Panc1 (cell line): ENCODE data around the gene RPH3AL. TPM values are rescaled to one million over a fixed set of nuclear protein-coding genes. Genes with fewer than 3 reads are reported as not detected.
"Not testable (repeated sequence)": the region's sequence is repeated elsewhere in the genome, so short reads cannot be mapped to it uniquely, and the experiment has no call there.

Experiments used
- ATAC-seq: fragments of 200-7000 bp; cut with Tn5 transposase; 2 replicates; pipeline ENCODE4 v1.9.1; 2020; ENCODE audit warnings: mild to moderate bottlenecking, moderate library complexity
- BruUV-seq: library from RNA; stranded (reverse); fragments of 400-500 nt; replicated peaks from 2 replicates; lab custom pipeline; 2021; lab: Mats Ljungman, UMichigan
- CTCF ChIA-PET: fragments of 300-600 bp; sonication (Branson Sonifier 250); formaldehyde crosslinking; loops from one replicate; lab custom pipeline; 2022; ENCODE audit warnings: antibody characterized with exemption; lab: Charles Lee
- POLR2A ChIA-PET: fragments of 300-600 bp; sonication (Branson Sonifier 250); formaldehyde crosslinking; loops from one replicate; lab custom pipeline; 2022; ENCODE audit warnings: antibody characterized with exemption; lab: Charles Lee
- DNase-seq: peaks from one replicate; pipeline ENCODE4 v3.0.0-alpha.2; 2010; ENCODE audit warnings: low read depth, low spot score
- H3K27ac ChIP-seq: 2 replicates; pipeline ENCODE4 v1.5.1; 2011; ENCODE audit warnings: mild to moderate bottlenecking, low read length, inconsistent platforms
- H3K27me3 ChIP-seq: fragments of 200-500 bp; sonication (Bioruptor generic); 2 replicates; pipeline ENCODE4 v1.6.0; 2014; ENCODE audit warnings: low read length, inconsistent platforms; ENCODE audit not compliant: control insufficient read depth, insufficient read depth
- H3K36me3 ChIP-seq: fragments of 200-500 bp; sonication (Bioruptor generic); 2 replicates; pipeline ENCODE4 v1.5.1; 2014; ENCODE audit warnings: inconsistent platforms, mild to moderate bottlenecking, low read length, moderate library complexity; ENCODE audit not compliant: control insufficient read depth, insufficient read depth
- H3K4me1 ChIP-seq: 2 replicates; pipeline ENCODE4 v1.5.1; 2011; ENCODE audit warnings: inconsistent platforms, mild to moderate bottlenecking, low read length, moderate library complexity; ENCODE audit not compliant: control insufficient read depth, insufficient read depth
- H3K4me3 ChIP-seq, 2 experiments: 2 replicates each; pipeline ENCODE4 v1.5.1; 2011 to 2012; ENCODE audit warnings: low read depth in 2 of 2, low read length in 2 of 2, mild to moderate bottlenecking in 2 of 2, inconsistent platforms in 1 of 2, moderate library complexity in 1 of 2
- H3K9me3 ChIP-seq: fragments of 200-500 bp; sonication (Bioruptor generic); 2 replicates; pipeline ENCODE4 v1.5.1; 2014; ENCODE audit warnings: low read depth, mild to moderate bottlenecking, inconsistent platforms, low read length, moderate library complexity; ENCODE audit not compliant: control insufficient read depth, insufficient read depth
- CTCF ChIP-seq: fragments of 450-650 bp; IDR thresholded peaks from 2 replicates; pipeline ENCODE4 v1.5.1; 2017; ENCODE audit warnings: mild to moderate bottlenecking
- POLR2AphosphoS5 ChIP-seq: IDR thresholded peaks from 2 replicates; pipeline ENCODE4 v1.6.1; 2012; ENCODE audit warnings: mild to moderate bottlenecking, low read depth, low read length, moderate library complexity
- REST ChIP-seq, 2 experiments: IDR thresholded peaks; 2 replicates each; pipeline ENCODE4 v1.6.1; 2011 to 2012; ENCODE audit warnings: low read depth in 2 of 2, control low read depth in 1 of 2, low read length in 1 of 2, mild to moderate bottlenecking in 1 of 2, moderate library complexity in 1 of 2; ENCODE audit not compliant: insufficient read depth in 1 of 2
- SIN3A ChIP-seq: IDR thresholded peaks from 2 replicates; pipeline ENCODE4 v1.6.1; 2012; ENCODE audit warnings: low read depth, mild to moderate bottlenecking, low read length, moderate library complexity, borderline replicate concordance; ENCODE audit not compliant: insufficient read depth
- TCF7L2 ChIP-seq: IDR thresholded peaks from 2 replicates; pipeline ENCODE4 v1.6.1; 2011; ENCODE audit warnings: mild to moderate bottlenecking, low read depth, low read length, inconsistent platforms
- in situ Hi-C: cut with HindIII; loops from 2 replicates; pipeline ENCODE4 v1.10.0; 2016; ENCODE audit warnings: low sequenced_read_pairs, low pct_unique_long_range_greater_than_20kb
- intact Hi-C: fragments of 100-400 bp; cut with micrococcal nuclease; formaldehyde crosslinking; loops from one replicate; pipeline ENCODE4 v1.10.0; 2022; ENCODE audit not compliant: unreplicated experiment
- total RNA-seq: library from RNA; stranded (reverse); gene quantifications from one replicate; pipeline ENCODE4 v1.2.1, GENCODE V29; 2021; ENCODE audit not compliant: unreplicated experiment

The RPH3AL gene
- total RNA-seq, 1 experiment from 2014 or later = 2.2 TPM

DNA sequence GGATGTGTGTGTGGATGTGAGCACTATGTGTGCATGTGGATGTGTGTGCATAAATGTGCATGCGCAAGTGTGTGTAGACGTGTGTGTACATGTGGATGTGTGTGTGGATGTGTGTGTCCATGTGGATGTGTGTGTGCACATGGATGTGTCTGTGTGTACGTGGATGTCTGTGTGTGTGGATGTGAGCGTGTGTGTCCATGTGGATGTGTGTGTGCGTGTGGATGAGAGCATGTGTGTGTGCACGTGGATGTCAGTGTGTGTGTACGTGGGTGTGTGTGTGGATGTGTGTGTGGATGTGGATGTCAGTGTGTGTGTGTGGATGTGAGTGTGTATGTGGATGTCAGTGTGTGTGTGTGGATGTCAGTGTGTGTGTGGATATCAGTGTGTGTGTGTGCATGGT lies 107.6 kb downstream of the RPH3AL start:
- no peak overlapping the region for H3K27ac ChIP-seq
- TF ChIP-seq SIN3A = no peak
- no peak for TF ChIP-seq POLR2AphosphoS5
- TF ChIP-seq TCF7L2 = no peak
- TF ChIP-seq CTCF = no peak
- no peak for TF ChIP-seq REST (IDR thresholded peaks at IDR 0.05; ENCODE audit: insufficient read depth in 1 of 2, low read depth in 2 of 2, low read length in 1 of 2)
- in situ Hi-C loops = no loop called here
- no peaks in the 10 kb centered on the region for H3K36me3 ChIP-seq
- intact Hi-C loops = no loop called here
- H3K27me3 ChIP-seq = no peaks in the 10 kb centered on the region
- H3K9me3 ChIP-seq = no peaks in the 10 kb centered on the region
- DNase-seq = no peak
- CTCF ChIA-PET = no interaction called here
- BruUV-seq = no TSS peak
- no peak overlapping the region for H3K4me3 ChIP-seq
- POLR2A ChIA-PET = no interaction called here
- ATAC-seq = no peak
- H3K4me1 ChIP-seq = no peaks in the 10 kb centered on the region

DNA sequence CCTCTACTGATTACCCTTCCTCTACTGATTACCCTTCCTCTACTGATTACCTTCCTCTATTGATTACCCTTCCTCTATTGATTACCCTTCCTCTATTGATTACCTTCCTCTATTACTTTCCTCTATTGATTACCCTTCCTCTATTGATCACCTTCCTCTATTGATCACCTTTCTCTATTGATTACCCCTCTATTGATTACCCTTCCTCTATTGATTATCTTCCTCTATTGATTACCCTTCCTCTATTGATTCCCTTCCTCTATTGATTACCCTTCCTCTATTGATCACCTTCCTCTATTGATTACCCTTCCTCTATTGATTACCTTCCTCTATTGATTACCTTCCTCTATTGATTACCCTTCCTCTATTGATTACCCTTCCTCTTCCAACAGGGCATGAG lies 108.7 kb downstream of the RPH3AL start:
- DNase-seq, H3K27me3 ChIP-seq, H3K9me3 ChIP-seq, H3K36me3 ChIP-seq, H3K4me3 ChIP-seq, BruUV-seq, POLR2A ChIA-PET, H3K4me1 ChIP-seq, H3K27ac ChIP-seq, ATAC-seq, intact Hi-C loops, CTCF ChIA-PET, in situ Hi-C loops: not testable (repeated sequence)

DNA sequence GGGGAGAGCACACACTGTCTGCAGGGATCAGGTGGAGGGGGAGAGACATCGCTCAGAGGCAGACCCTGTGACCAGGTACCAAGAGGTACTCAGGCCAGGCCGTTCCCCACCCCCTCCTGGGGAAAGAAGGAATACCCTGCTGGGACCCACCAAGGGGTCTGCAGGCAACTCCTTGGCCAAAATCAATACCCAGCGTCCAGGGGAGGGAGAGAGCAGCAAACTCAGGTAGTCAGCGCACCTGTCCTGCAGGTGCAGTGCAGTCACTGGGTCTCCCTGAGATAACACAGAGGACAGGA lies 113.7 kb downstream of the RPH3AL start:
- CTCF ChIA-PET = no interaction called here
- no peaks in the 10 kb centered on the region for H3K27me3 ChIP-seq
- DNase-seq = no peak
- BruUV-seq = no TSS peak
- no peak overlapping the region for H3K27ac ChIP-seq
- no peak for ATAC-seq
- in situ Hi-C loops (no loop called here), intact Hi-C loops (no loop called here)
- H3K36me3 ChIP-seq = no peaks in the 10 kb centered on the region
- no peaks in the 10 kb centered on the region for H3K9me3 ChIP-seq
- TF ChIP-seq SIN3A (no peak), TCF7L2 (no peak)
- H3K4me3 ChIP-seq = no peak overlapping the region
- POLR2A ChIA-PET = no interaction called here
- no peaks in the 10 kb centered on the region for H3K4me1 ChIP-seq
